GM19099 (cell line): ENCODE results near the gene BTBD1.
A peak's percentile ranks its signal among the peaks of the same experiment; 100 is the strongest.

Experiments
- POLR2A ChIP-seq: IDR thresholded peaks from 3 replicates; pipeline ENCODE4 v1.6.1; 2011; ENCODE audit warnings: low read depth; ENCODE audit not compliant: insufficient read length; ENCODE audit errors: extremely low read depth

Gene BTBD1

GRCh38 chr15:83014205-83014653 lies 52.8 kb downstream of the BTBD1 start:
- TF ChIP-seq POLR2A: peak; percentile 14

- no peak for TF ChIP-seq POLR2A
Observed at GRCh38 chr15:83012636-83013035, 54.4 kb downstream of the BTBD1 start.

GRCh38 chr15:83012076-83012426 lies 55.0 kb downstream of the BTBD1 start:
- no peak for TF ChIP-seq POLR2A

GRCh38 chr15:83011271-83012075 lies 55.6 kb downstream of the BTBD1 start, which contains the start of gene C15orf40:
TSS of gene C15orf40 (minus strand) at chr15:83011639. CDS start at chr15:83011607, 32 bp downstream.
- TF ChIP-seq POLR2A: peak; percentile 89

GRCh38 chr15:83010709-83011270 lies 56.3 kb downstream of the BTBD1 start:
- no peak for TF ChIP-seq POLR2A

GRCh38 chr15:82999905-83000671 lies 67.0 kb downstream of the BTBD1 start:
- TF ChIP-seq POLR2A: no peak

- TF ChIP-seq POLR2A: no peak
Observed at GRCh38 chr15:82999426-82999825, 67.6 kb downstream of the BTBD1 start.

GRCh38 chr15:82995938-82996337 lies 71.1 kb downstream of the BTBD1 start:
- TF ChIP-seq POLR2A: no peak

- TF ChIP-seq POLR2A: no peak
Observed at GRCh38 chr15:82995076-82995475, 72.0 kb downstream of the BTBD1 start.

- TF ChIP-seq POLR2A: no peak
Observed at GRCh38 chr15:82993144-82993543, 73.9 kb downstream of the BTBD1 start.

GRCh38 chr15:82992436-82992998 lies 74.5 kb downstream of the BTBD1 start:
- no peak for TF ChIP-seq POLR2A

- TF ChIP-seq POLR2A: no peak
Observed at GRCh38 chr15:82986442-82986780, 80.6 kb downstream of the BTBD1 start.

- TF ChIP-seq POLR2A: peak; percentile 80
Observed at GRCh38 chr15:82985688-82986441, 81.2 kb downstream of the BTBD1 start, which contains the start of gene RAMAC. TSS of gene RAMAC (plus strand) at chr15:82986210. CDS start at chr15:82989019, 2,809 bp downstream.

- TF ChIP-seq POLR2A: no peak
Observed at GRCh38 chr15:82980981-82981380, 86.1 kb downstream of the BTBD1 start.
